Liver (tissue), 3 donors: ENCODE results near the gene LAMP5.

Experiments used
- CTCF ChIP-seq: fragments of 150-350 bp; IDR thresholded peaks from 2 replicates; pipeline ENCODE4 v1.5.1; 2017; ENCODE audit warnings: improper control_type of control experiment, low read depth, low read length; ENCODE audit not compliant: missing input control
- EGR1 ChIP-seq, 2 donors: IDR thresholded peaks; 2 replicates each; pipeline ENCODE4 v1.6.1; 2016 to 2018; ENCODE audit warnings: antibody characterized with exemption in 2 of 2, low read depth in 2 of 2
- GABPA ChIP-seq, 2 donors: IDR thresholded peaks in 1 of 2; conservative IDR thresholded peaks in 1 of 2; 2 replicates each; pipeline ENCODE4 v1.6.1; 2016; ENCODE audit warnings: antibody characterized with exemption in 2 of 2, mild to moderate bottlenecking in 1 of 2, moderate library complexity in 1 of 2
- HNF4G ChIP-seq: IDR thresholded peaks from 2 replicates; pipeline ENCODE4 v1.6.1; 2016; ENCODE audit warnings: antibody characterized with exemption
- JUND ChIP-seq, 2 donors: IDR thresholded peaks; 2 replicates each; pipeline ENCODE4 v1.6.1; 2016; ENCODE audit warnings: antibody characterized with exemption in 2 of 2
- RAD21 ChIP-seq, 2 donors: IDR thresholded peaks; 2 replicates each; pipeline ENCODE4 v1.6.1; 2016; ENCODE audit warnings: antibody characterized with exemption in 2 of 2, mild to moderate bottlenecking in 2 of 2
- RXRA ChIP-seq, 2 donors: IDR thresholded peaks; 2 replicates each; pipeline ENCODE4 v1.6.1; 2017 to 2018; ENCODE audit warnings: antibody characterized with exemption in 2 of 2, mild to moderate bottlenecking in 1 of 2
- SP1 ChIP-seq: IDR thresholded peaks from 2 replicates; pipeline ENCODE4 v1.6.1; 2018; ENCODE audit warnings: antibody characterized with exemption, mild to moderate bottlenecking
- donor health status: healthy.
- donor health status: healthy.

GRCh38 chr20:9551808-9552550, 37.6 kb downstream of the LAMP5 start:
- no peak for TF ChIP-seq CTCF
- TF ChIP-seq SP1: no peak
- no peak for TF ChIP-seq GABPA (IDR thresholded peaks at IDR 0.05 in 1 of 2, conservative IDR thresholded peaks at IDR 0.05 in 1 of 2)
- no peak for TF ChIP-seq RAD21 (IDR thresholded peaks at IDR 0.05)
- TF ChIP-seq JUND (IDR thresholded peaks at IDR 0.05): no peak
- TF ChIP-seq HNF4G: no peak
- no peak for TF ChIP-seq RXRA (IDR thresholded peaks at IDR 0.05)
- no peak for TF ChIP-seq EGR1 (IDR thresholded peaks at IDR 0.05; ENCODE audit: low read depth in 2 of 2)
